RWPE2 (cell line): Measurements from ENCODE around the gene ANO7.

ENCODE experiments used
- ATAC-seq: fragments of 200-7000 bp; cut with Tn5 transposase; 3 replicates; pipeline ENCODE4 v1.9.1; 2021; ENCODE audit warnings: low read depth
- DNase-seq: peaks from one replicate; pipeline ENCODE4 v3.0.0-alpha.2; 2020; ENCODE audit warnings: low spot score
- H3K27ac ChIP-seq: fragments of 450-650 bp; 2 replicates; pipeline ENCODE4 v1.5.1; 2017; ENCODE audit warnings: mild to moderate bottlenecking; ENCODE audit not compliant: poor library complexity, severe bottlenecking
- H3K27me3 ChIP-seq: fragments of 250-450 bp; sonication (Bioruptor Pico); 2 replicates; pipeline ENCODE4 v1.5.1; 2021; ENCODE audit warnings: mild to moderate bottlenecking, moderate library complexity; ENCODE audit not compliant: insufficient read depth, poor library complexity, severe bottlenecking
- H3K36me3 ChIP-seq: fragments of 250-450 bp; sonication (Bioruptor Pico); 2 replicates; pipeline ENCODE4 v1.5.1; 2020; ENCODE audit warnings: low read depth, mild to moderate bottlenecking, moderate library complexity
- H3K4me1 ChIP-seq: fragments of 250-450 bp; sonication (Bioruptor Pico); 2 replicates; pipeline ENCODE4 v1.5.1; 2021; ENCODE audit warnings: mild to moderate bottlenecking, moderate library complexity; ENCODE audit not compliant: insufficient read depth, poor library complexity, severe bottlenecking
- H3K4me3 ChIP-seq: fragments of 250-450 bp; sonication (Bioruptor Pico); 2 replicates; pipeline ENCODE4 v1.5.1; 2021; ENCODE audit warnings: mild to moderate bottlenecking, moderate library complexity; ENCODE audit not compliant: severe bottlenecking
- H3K9me3 ChIP-seq: fragments of 250-450 bp; sonication (Bioruptor Pico); 2 replicates; pipeline ENCODE4 v1.5.1; 2021; ENCODE audit warnings: mild to moderate bottlenecking, moderate library complexity; ENCODE audit not compliant: severe bottlenecking
- TF ChIP-seq, protein P1 (sequence below): fragments of 450-650 bp; IDR thresholded peaks from one replicate; pipeline ENCODE4 v1.5.1; 2017; ENCODE audit warnings: mild to moderate bottlenecking, moderate library complexity; ENCODE audit not compliant: poor library complexity, severe bottlenecking

ANO7 gene

DNA sequence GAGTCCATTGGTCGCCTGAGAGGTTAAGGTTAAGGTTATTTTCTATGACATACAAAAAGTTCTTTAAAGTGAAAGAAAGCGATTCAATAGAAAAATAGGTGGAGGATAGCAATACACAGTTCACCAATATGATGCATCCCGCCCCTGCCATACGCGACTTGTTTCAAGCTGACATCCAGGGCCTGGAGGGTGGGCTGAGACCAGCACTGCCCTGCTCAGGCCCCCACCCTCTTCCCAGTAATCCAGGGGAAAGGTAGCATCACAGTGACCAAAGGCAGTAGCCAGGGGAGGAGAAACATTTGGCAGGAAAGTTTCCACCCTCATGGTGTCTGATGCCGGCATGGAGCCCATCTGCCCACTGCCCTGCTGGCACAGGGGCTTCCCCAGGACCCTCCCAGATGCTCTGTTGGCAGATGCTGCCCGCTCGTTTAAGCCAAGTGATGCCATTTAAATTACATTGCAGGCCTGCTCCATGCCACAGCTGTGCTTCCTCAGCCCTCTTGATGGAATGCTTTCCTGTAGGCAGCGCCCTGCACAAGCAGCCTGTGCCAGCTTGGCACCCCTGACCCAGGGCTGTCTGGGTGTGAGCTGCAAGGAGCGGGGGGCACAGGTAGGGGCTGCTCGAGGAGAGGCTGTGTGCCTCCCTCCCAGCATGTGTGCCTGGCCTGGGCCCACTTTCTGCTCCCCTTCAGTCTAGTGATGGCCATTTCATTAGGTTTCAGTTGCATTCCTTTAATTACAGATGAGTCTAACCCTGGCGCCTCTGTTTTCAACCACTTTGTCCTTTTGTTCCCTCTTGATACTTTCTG is 10.7 kb upstream of the ANO7 start:
- ATAC-seq (no peak), DNase-seq (no peak)
- Histone ChIP-seq H3K36me3 (peaks cover 3% of the 10 kb centered on the region; the same call in 1 of the 2 replicates), H3K27ac (no peak overlapping the region), H3K4me3 (no peak overlapping the region), H3K4me1 (no peaks in the 10 kb centered on the region), H3K9me3 (no peaks in the 10 kb centered on the region), H3K27me3 (no peaks in the 10 kb centered on the region)
- TF ChIP-seq, protein P1, sequence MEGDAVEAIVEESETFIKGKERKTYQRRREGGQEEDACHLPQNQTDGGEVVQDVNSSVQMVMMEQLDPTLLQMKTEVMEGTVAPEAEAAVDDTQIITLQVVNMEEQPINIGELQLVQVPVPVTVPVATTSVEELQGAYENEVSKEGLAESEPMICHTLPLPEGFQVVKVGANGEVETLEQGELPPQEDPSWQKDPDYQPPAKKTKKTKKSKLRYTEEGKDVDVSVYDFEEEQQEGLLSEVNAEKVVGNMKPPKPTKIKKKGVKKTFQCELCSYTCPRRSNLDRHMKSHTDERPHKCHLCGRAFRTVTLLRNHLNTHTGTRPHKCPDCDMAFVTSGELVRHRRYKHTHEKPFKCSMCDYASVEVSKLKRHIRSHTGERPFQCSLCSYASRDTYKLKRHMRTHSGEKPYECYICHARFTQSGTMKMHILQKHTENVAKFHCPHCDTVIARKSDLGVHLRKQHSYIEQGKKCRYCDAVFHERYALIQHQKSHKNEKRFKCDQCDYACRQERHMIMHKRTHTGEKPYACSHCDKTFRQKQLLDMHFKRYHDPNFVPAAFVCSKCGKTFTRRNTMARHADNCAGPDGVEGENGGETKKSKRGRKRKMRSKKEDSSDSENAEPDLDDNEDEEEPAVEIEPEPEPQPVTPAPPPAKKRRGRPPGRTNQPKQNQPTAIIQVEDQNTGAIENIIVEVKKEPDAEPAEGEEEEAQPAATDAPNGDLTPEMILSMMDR = no peak

DNA sequence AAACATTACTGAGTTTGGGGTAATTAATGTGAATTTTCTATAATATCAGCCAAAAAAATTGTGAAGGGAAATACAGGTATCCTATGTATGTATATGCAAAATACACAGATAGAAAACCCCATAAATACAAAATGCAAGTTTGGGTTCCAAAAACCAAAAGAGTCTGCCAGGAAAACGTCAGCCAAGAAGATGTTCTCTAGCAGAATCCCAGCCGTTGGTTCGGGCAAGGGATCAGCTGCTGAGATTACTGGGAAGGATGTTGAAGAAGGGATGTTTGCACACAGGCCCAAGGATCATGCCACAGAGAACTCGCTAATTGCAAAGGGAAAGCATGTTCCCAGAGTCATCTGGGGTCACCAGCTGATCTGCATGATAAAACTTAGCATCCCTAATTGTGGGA is 9.5 kb upstream of the ANO7 start:
- Histone ChIP-seq H3K4me3 (no peak overlapping the region), H3K27me3 (no peaks in the 10 kb centered on the region), H3K36me3 (peaks cover 3% of the 10 kb centered on the region; the same call in 1 of the 2 replicates), H3K9me3 (no peaks in the 10 kb centered on the region), H3K27ac (no peak overlapping the region), H3K4me1 (no peaks in the 10 kb centered on the region)
- TF ChIP-seq, protein P1 = no peak
- no peak for ATAC-seq
- no peak for DNase-seq

DNA sequence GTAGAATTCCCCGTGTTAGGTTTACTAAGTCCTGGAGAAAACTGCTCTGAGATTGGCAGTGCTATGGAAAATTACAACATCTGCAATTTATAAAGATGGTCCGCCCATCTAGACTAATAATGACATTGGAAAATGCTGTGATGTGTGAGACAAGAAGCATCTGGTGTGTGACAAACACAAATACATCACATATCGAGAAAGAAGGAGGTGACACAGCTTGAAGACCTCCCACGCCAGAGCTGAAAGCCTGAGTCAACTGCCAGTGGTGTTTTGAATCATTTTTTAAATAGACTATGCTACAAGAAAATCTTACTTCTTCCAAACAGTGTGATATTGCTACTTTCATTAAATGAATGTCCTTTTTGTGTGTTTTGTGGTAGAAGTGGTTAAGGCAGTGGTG is 8.6 kb upstream of the ANO7 start:
- DNase-seq (no peak), ATAC-seq (no peak)
- H3K27me3 ChIP-seq = no peaks in the 10 kb centered on the region
- no peak overlapping the region for H3K27ac ChIP-seq
- no peaks in the 10 kb centered on the region for H3K9me3 ChIP-seq
- no peaks in the 10 kb centered on the region for H3K4me1 ChIP-seq
- TF ChIP-seq, protein P1 = no peak
- H3K36me3 ChIP-seq = no peaks in the 10 kb centered on the region; the same call in 1 of the 2 replicates
- no peak overlapping the region for H3K4me3 ChIP-seq

DNA sequence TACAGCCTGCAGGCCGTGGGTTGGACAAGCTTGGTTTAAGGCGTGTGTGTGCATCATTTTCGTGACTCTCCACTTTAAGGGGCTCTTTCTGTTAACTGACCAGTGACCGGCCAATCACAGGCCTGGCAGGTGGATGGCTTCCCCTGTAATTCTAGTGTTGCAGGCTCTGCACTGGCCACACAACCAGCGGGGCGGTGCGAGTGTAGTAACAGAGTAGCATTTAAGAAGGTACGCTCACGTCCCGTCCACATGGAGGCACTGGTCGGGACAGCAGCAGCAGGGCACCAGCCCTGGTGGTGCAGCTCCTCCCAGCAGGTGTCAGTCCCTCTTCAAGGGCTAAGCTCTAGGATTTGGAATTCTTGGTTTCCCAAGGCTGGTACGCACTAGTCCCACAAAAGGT is 8.0 kb upstream of the ANO7 start:
- no peaks in the 10 kb centered on the region for H3K4me1 ChIP-seq
- H3K4me3 ChIP-seq = no peak overlapping the region
- no peaks in the 10 kb centered on the region for H3K27me3 ChIP-seq
- H3K36me3 ChIP-seq = no peaks in the 10 kb centered on the region; the same call in 1 of the 2 replicates
- no peak for ATAC-seq
- H3K27ac ChIP-seq = no peak overlapping the region
- H3K9me3 ChIP-seq = no peaks in the 10 kb centered on the region
- DNase-seq = no peak
- TF ChIP-seq, protein P1 = no peak

DNA sequence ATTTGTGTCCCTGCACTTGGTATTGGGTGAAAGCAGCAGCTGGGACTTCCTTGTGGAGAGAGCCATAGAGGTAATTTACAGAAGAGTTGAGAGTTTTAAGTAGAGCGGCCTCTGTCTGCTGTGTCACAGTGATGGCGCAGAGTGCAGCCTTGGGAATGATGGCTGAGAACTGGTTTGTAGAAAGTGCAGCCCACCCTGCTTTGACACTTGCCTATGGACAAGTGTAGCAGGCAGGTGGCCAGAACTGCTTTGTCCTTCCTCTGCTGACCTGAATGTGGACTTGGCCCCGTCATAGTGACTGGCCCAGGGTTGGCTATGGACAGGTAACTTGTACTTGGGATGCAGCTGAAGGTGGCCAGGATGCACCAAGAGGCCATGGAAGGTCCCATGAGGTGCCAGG is 6.4 kb upstream of the ANO7 start:
- no peaks in the 10 kb centered on the region for H3K27me3 ChIP-seq
- no peak overlapping the region for H3K4me3 ChIP-seq
- no peak for ATAC-seq
- H3K9me3 ChIP-seq = no peaks in the 10 kb centered on the region
- no peaks in the 10 kb centered on the region for H3K36me3 ChIP-seq
- DNase-seq = no peak
- TF ChIP-seq, protein P1 = no peak
- no peak overlapping the region for H3K27ac ChIP-seq
- no peaks in the 10 kb centered on the region for H3K4me1 ChIP-seq
